Measurements from ENCODE around the gene PYGB. TPM values are rescaled to one million over a fixed set of nuclear protein-coding genes. Genes with fewer than 3 reads are reported as not detected.

PYGB gene
- total RNA-seq, result 123 and 223 TPM in 2 replicates

GRCh38 chr20:25247956-25248785, at the start of gene PYGB:
TSS of gene PYGB (plus strand) at chr20:25248085. CDS start at chr20:25248179, 94 bp downstream.

Other genes with a start within 250 kb of the PYGB start
- 1.7 and 4.2 TPM in 2 replicates for gene ACSS1, start 189.9 kb upstream of the PYGB start, total RNA-seq
- gene VSX1, start 165.9 kb upstream of the PYGB start, total RNA-seq, result not detected in 2 replicates
- gene ENTPD6, start 52.4 kb upstream of the PYGB start, total RNA-seq, result 60.9 and 89.7 TPM in 2 replicates
- 50.9 and 52.4 TPM in 2 replicates for gene ABHD12, start 142.8 kb downstream of the PYGB start, total RNA-seq
- gene GINS1, start 159.6 kb downstream of the PYGB start, total RNA-seq, result 2.3 and 4.5 TPM in 2 replicates